B cell (primary cell): Measurements from ENCODE around the gene TIAM2.

Source experiments
- EZH2 ChIP-seq: IDR thresholded peaks from 2 replicates; pipeline ENCODE4 v1.6.1; 2012; ENCODE audit warnings: borderline replicate concordance, low read depth, mild to moderate bottlenecking, moderate library complexity, low read length; ENCODE audit not compliant: insufficient read depth, poor library complexity, severe bottlenecking
- TF ChIP-seq, protein P1 (sequence below): fragments of 200-600 bp; IDR thresholded peaks from one replicate; pipeline ENCODE4 v1.8.0; 2022; ENCODE audit warnings: antibody characterized with exemption, mild to moderate bottlenecking

DNA sequence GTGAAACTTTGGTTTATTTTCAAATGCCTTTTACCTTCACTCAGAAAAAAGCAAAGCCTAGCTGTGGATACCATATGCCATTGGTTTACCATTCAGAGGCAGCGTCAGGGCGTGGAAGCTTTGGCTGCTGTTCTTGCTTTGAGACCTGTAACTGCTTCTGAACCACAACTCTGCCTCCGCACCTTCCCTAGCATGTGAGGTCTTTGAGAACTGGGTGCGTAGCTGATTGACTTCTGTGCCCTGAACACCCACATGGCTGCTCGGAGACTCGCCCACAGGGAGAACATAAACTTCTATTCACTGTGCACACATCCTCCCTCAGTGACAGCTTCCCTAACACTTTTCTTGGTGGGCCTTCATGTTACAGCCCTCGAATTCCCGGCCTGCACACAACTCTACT lies 257.5 kb downstream of the TIAM2 start:
- TF ChIP-seq, protein P1, sequence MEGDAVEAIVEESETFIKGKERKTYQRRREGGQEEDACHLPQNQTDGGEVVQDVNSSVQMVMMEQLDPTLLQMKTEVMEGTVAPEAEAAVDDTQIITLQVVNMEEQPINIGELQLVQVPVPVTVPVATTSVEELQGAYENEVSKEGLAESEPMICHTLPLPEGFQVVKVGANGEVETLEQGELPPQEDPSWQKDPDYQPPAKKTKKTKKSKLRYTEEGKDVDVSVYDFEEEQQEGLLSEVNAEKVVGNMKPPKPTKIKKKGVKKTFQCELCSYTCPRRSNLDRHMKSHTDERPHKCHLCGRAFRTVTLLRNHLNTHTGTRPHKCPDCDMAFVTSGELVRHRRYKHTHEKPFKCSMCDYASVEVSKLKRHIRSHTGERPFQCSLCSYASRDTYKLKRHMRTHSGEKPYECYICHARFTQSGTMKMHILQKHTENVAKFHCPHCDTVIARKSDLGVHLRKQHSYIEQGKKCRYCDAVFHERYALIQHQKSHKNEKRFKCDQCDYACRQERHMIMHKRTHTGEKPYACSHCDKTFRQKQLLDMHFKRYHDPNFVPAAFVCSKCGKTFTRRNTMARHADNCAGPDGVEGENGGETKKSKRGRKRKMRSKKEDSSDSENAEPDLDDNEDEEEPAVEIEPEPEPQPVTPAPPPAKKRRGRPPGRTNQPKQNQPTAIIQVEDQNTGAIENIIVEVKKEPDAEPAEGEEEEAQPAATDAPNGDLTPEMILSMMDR, result no peak
- TF ChIP-seq EZH2, result no peak
